ENCODE measurements around the gene ANKRD13C. TPM values are rescaled to one million over a fixed set of nuclear protein-coding genes. Genes with fewer than 3 reads are reported as not detected.

ANKRD13C gene
- total and polyA plus RNA-seq, 2 donors from 2014 or later, result 8.4 to 23.4 TPM

DNA sequence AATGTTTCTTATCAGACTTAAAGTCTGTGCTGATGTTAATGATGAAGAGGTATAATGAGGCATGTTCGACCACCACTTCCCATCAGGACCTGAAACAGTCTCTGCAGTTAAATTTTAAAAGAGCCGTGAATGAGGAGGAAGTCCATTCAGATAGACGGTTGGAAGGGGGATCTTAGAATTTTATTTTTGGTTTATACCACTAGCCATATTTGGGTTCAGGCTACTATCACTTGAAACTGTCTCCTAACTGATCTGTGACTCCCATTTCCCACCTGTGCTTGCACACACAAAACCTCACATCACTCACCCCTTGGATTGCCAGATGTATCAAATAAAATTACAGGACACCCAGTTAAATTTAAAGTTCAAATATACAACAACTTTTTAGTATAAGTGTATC lies 9.9 kb upstream of the ANKRD13C start:
- TF ChIP-seq, protein P1, sequence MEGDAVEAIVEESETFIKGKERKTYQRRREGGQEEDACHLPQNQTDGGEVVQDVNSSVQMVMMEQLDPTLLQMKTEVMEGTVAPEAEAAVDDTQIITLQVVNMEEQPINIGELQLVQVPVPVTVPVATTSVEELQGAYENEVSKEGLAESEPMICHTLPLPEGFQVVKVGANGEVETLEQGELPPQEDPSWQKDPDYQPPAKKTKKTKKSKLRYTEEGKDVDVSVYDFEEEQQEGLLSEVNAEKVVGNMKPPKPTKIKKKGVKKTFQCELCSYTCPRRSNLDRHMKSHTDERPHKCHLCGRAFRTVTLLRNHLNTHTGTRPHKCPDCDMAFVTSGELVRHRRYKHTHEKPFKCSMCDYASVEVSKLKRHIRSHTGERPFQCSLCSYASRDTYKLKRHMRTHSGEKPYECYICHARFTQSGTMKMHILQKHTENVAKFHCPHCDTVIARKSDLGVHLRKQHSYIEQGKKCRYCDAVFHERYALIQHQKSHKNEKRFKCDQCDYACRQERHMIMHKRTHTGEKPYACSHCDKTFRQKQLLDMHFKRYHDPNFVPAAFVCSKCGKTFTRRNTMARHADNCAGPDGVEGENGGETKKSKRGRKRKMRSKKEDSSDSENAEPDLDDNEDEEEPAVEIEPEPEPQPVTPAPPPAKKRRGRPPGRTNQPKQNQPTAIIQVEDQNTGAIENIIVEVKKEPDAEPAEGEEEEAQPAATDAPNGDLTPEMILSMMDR (IDR thresholded peaks at IDR 0.05; ENCODE audit: borderline replicate concordance, extremely low read depth, insufficient read depth), result no peak
- Histone ChIP-seq H3K27ac (ENCODE audit: low read depth in 2 of 2, low read length in 2 of 2) (no peak overlapping the region), H3K4me1 (ENCODE audit: control insufficient read depth in 2 of 3, insufficient read depth in 2 of 3, low read depth in 1 of 3, low read length in 3 of 3) (no peaks in the 10 kb centered on the region), H3K4me3 (ENCODE audit: low read length in 3 of 3) (no peak overlapping the region), H3K9me3 (ENCODE audit: control insufficient read depth in 2 of 3, insufficient read depth in 1 of 3, low read length in 3 of 3) (no peaks in the 10 kb centered on the region), H3K36me3 (ENCODE audit: control insufficient read depth in 2 of 3, insufficient read depth in 3 of 3, low read length in 3 of 3) (no peaks in the 10 kb centered on the region), H3K27me3 (ENCODE audit: control insufficient read depth, insufficient read depth, low read length) (no peaks in the 10 kb centered on the region), H3K9ac (ENCODE audit: low read length in 3 of 3) (no peak overlapping the region)
- DNase-seq, result no peak
- no peak for FAIRE-seq
- intact Hi-C loops (cut with DNase I), result no loop called here

DNA sequence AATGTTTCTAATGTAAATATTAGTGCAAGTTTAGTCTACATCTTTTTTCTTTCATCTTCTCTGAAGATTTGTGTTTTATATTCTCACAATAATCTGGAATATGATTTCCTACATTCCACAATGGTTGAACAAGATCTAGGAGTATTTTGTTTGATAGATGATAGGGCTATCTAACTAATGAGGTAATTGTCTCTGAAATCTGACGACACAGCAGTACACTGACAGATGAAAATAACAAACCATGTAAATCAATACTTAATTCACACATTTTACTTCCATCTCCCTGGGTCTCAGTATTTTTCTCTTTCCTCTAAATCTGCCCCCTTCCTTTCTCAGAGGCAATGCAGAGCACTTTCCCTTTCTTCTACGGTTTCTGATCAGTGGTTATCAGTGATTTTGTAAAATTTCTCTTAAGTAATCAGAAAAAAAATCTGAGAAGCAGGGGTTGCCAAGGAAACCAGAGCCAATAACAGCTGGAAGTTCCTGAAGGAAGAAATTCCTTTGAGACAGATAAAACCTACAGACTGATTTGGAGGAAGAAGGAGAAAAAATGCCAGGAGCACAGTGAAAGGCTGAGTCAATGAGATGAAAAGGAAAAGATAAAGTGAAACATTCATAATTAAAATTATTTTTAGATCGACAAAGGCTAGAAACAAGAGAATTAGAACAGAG lies 7.3 kb upstream of the ANKRD13C start:
- intact Hi-C loops (cut with DNase I), result no loop called here
- DNase-seq (peak in 2 of 5 donors; percentile 1 to 7), FAIRE-seq (no peak)
- H3K9me3 ChIP-seq (ENCODE audit: control insufficient read depth in 2 of 3, insufficient read depth in 1 of 3, low read length in 3 of 3), result no peaks in the 10 kb centered on the region
- H3K4me3 ChIP-seq (ENCODE audit: low read length in 3 of 3), result no peak overlapping the region
- H3K36me3 ChIP-seq (ENCODE audit: control insufficient read depth in 2 of 3, insufficient read depth in 3 of 3, low read length in 3 of 3), result no peaks in the 10 kb centered on the region
- H3K27ac ChIP-seq (ENCODE audit: low read depth in 2 of 2, low read length in 2 of 2), result no peak overlapping the region
- H3K4me1 ChIP-seq (ENCODE audit: control insufficient read depth in 2 of 3, insufficient read depth in 2 of 3, low read depth in 1 of 3, low read length in 3 of 3), result no peaks in the 10 kb centered on the region
- no peak overlapping the region for H3K9ac ChIP-seq (ENCODE audit: low read length in 3 of 3)
- H3K27me3 ChIP-seq (ENCODE audit: control insufficient read depth, insufficient read depth, low read length), result no peaks in the 10 kb centered on the region
- TF ChIP-seq, protein P1 (IDR thresholded peaks at IDR 0.05; ENCODE audit: borderline replicate concordance, extremely low read depth, insufficient read depth), result no peak

DNA sequence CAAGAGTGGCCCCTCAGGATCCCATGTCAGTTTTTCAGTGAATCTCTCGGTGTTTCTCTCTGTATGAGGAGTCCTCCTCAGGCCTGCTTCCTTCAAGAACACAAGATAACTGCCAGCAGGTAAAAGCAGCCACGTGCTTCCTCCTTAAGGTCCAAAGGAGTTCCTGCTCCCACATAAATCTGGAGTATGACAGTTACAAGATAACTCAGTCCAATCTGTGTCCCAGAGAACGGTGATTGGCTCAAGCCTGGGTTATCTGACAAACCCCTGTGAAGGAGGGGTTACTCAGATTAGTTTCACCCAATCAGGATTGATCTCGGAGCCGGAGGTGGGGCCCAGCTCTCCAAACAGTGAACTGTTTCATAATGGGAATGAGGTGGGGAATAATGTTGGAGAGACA lies 5.8 kb upstream of the ANKRD13C start:
- TF ChIP-seq, protein P1 (IDR thresholded peaks at IDR 0.05; ENCODE audit: borderline replicate concordance, extremely low read depth, insufficient read depth), result no peak
- no peak overlapping the region for H3K4me3 ChIP-seq (ENCODE audit: low read length in 3 of 3)
- H3K27me3 ChIP-seq (ENCODE audit: control insufficient read depth, insufficient read depth, low read length), result no peaks in the 10 kb centered on the region
- H3K9me3 ChIP-seq (ENCODE audit: control insufficient read depth in 2 of 3, insufficient read depth in 1 of 3, low read length in 3 of 3), result no peaks in the 10 kb centered on the region
- H3K36me3 ChIP-seq (ENCODE audit: control insufficient read depth in 2 of 3, insufficient read depth in 3 of 3, low read length in 3 of 3), result no peaks in the 10 kb centered on the region
- H3K4me1 ChIP-seq (ENCODE audit: control insufficient read depth in 2 of 3, insufficient read depth in 2 of 3, low read depth in 1 of 3, low read length in 3 of 3), result peaks cover 0 to 5% (median 0%) of the 10 kb centered on the region in 3 donors
- DNase-seq, result no peak
- no peak overlapping the region for H3K9ac ChIP-seq (ENCODE audit: low read length in 3 of 3)
- no peak overlapping the region for H3K27ac ChIP-seq (ENCODE audit: low read depth in 2 of 2, low read length in 2 of 2)
- FAIRE-seq, result no peak
- intact Hi-C loops (cut with DNase I), result no loop called here

Measured in kidney (tissue), 14 donors.